Measurements from ENCODE around the gene GRAMD1C. TPM values are rescaled to one million over a fixed set of nuclear protein-coding genes. Genes with fewer than 3 reads are reported as not detected.

The GRAMD1C gene
- total RNA-seq, 1 experiment from 2014 or later: 3.9 TPM

- H3K36me3 Mint-ChIP-seq (ENCODE audit: insufficient read depth, unreplicated experiment): no peaks in the 10 kb centered on the region
- no peaks in the 10 kb centered on the region for H3K9me3 Mint-ChIP-seq (ENCODE audit: unreplicated experiment)
- H3K27me3 Mint-ChIP-seq (ENCODE audit: insufficient read depth, unreplicated experiment): no peaks in the 10 kb centered on the region
- no peak overlapping the region for H3K27ac Mint-ChIP-seq (ENCODE audit: unreplicated experiment)
- TF ChIP-seq CTCF (IDR thresholded peaks at IDR 0.05; ENCODE audit: insufficient read depth in 1 of 2, low read depth in 1 of 2, low read length in 1 of 2, severe bottlenecking in 1 of 2, unreplicated experiment in 1 of 2): no peak
- Histone ChIP-seq H3K4me3 (ENCODE audit: low read depth, low read length) (no peak overlapping the region), H3K9me3 (no peaks in the 10 kb centered on the region), H3K27me3 (replicated peaks; ENCODE audit: control insufficient read depth, insufficient read depth, low read length) (no peaks in the 10 kb centered on the region), H3K4me1 (no peaks in the 10 kb centered on the region), H3K36me3 (ENCODE audit: control insufficient read depth, insufficient read depth, low read length) (no peaks in the 10 kb centered on the region)
- intact Hi-C loops (cut with micrococcal nuclease; ENCODE audit: unreplicated experiment): no loop called here
- H3K4me1 Mint-ChIP-seq (ENCODE audit: low read depth, unreplicated experiment): no peaks in the 10 kb centered on the region
- no peak for DNase-seq
- no peak overlapping the region for H3K4me3 Mint-ChIP-seq (ENCODE audit: unreplicated experiment)
- CTCF ChIA-PET: interaction anchor here (0.6 kb wide), 1 partner anchor 1652 kb away, joined by 3 read pairs; no protein-coding TSS in a partner anchor
- POLR2A ChIA-PET: no interaction called here
- BruUV-seq (replicated peaks): no TSS peak
Measured at GRCh38 chr3:113983544-113983943, 145.0 kb downstream of the GRAMD1C start.

GRCh38 chr3:113985541-113985940 lies 147.0 kb downstream of the GRAMD1C start:
- ChIA-PET POLR2A (no interaction called here), CTCF (no interaction called here)
- no peak for TF ChIP-seq CTCF (IDR thresholded peaks at IDR 0.05; ENCODE audit: insufficient read depth in 1 of 2, low read depth in 1 of 2, low read length in 1 of 2, severe bottlenecking in 1 of 2, unreplicated experiment in 1 of 2)
- H3K4me3 ChIP-seq (ENCODE audit: low read depth, low read length): no peak overlapping the region
- Mint-ChIP-seq H3K27ac (ENCODE audit: unreplicated experiment) (no peak overlapping the region), H3K36me3 (ENCODE audit: insufficient read depth, unreplicated experiment) (no peaks in the 10 kb centered on the region), H3K4me3 (ENCODE audit: unreplicated experiment) (no peak overlapping the region), H3K4me1 (ENCODE audit: low read depth, unreplicated experiment) (no peaks in the 10 kb centered on the region), H3K9me3 (ENCODE audit: unreplicated experiment) (no peaks in the 10 kb centered on the region), H3K27me3 (ENCODE audit: insufficient read depth, unreplicated experiment) (no peaks in the 10 kb centered on the region)
- intact Hi-C loops (cut with micrococcal nuclease; ENCODE audit: unreplicated experiment): no loop called here
- BruUV-seq (replicated peaks): no TSS peak
- DNase-seq: no peak
- H3K27me3 ChIP-seq (replicated peaks; ENCODE audit: control insufficient read depth, insufficient read depth, low read length): no peaks in the 10 kb centered on the region
- no peaks in the 10 kb centered on the region for H3K9me3 ChIP-seq
- H3K4me1 ChIP-seq: no peaks in the 10 kb centered on the region
- H3K36me3 ChIP-seq (ENCODE audit: control insufficient read depth, insufficient read depth, low read length): no peaks in the 10 kb centered on the region

Other genes with a start within 250 kb of the GRAMD1C start
- gene USF3, start 142.1 kb upstream of the GRAMD1C start, total RNA-seq (2022): 10.9 and 12.1 TPM in 2 replicates
- gene NAA50, start 92.5 kb upstream of the GRAMD1C start, total RNA-seq (2022): 182 and 188 TPM in 2 replicates
- 93.0 and 96.4 TPM in 2 replicates for gene ATP6V1A, start 91.8 kb upstream of the GRAMD1C start, total RNA-seq (2022)
- 9.0 and 9.1 TPM in 2 replicates for gene ZDHHC23, start 109.2 kb downstream of the GRAMD1C start, total RNA-seq (2022)
- gene CCDC191, start 217.7 kb downstream of the GRAMD1C start, total RNA-seq (2022): 1.9 and 2.2 TPM in 2 replicates
- gene QTRT2, start 217.9 kb downstream of the GRAMD1C start, total RNA-seq (2022): 30.7 and 35.7 TPM in 2 replicates

Data from Caco-2 (cell line).